ENCODE data around the gene SLC4A8.

SLC4A8 gene

GRCh38 chr12:51395283-51396230 is 29.1 kb upstream of the SLC4A8 start:
- DNase-seq = no peak

- DNase-seq = no peak
These were observed 27.0 kb upstream of the SLC4A8 start for GRCh38 chr12:51397670-51398069.

- no peak for DNase-seq
These were observed 24.7 kb upstream of the SLC4A8 start for GRCh38 chr12:51399891-51400290.

GRCh38 chr12:51401020-51401419 is 23.6 kb upstream of the SLC4A8 start:
- no peak for DNase-seq

- DNase-seq = no peak
These were observed 23.1 kb upstream of the SLC4A8 start for GRCh38 chr12:51401486-51401885.

GRCh38 chr12:51401900-51402299 is 22.7 kb upstream of the SLC4A8 start:
- DNase-seq = no peak

- DNase-seq = no peak
These were observed 21.5 kb upstream of the SLC4A8 start for GRCh38 chr12:51403159-51403558.

GRCh38 chr12:51403681-51404136 is 20.9 kb upstream of the SLC4A8 start:
- DNase-seq = no peak

- DNase-seq = no peak
These were observed 20.0 kb upstream of the SLC4A8 start for GRCh38 chr12:51404627-51405026.

- DNase-seq = no peak
These were observed 18.8 kb upstream of the SLC4A8 start for GRCh38 chr12:51405801-51406207.

- no peak for DNase-seq
These were observed 18.3 kb upstream of the SLC4A8 start for GRCh38 chr12:51406290-51406689.

- no peak for DNase-seq
These were observed 17.8 kb upstream of the SLC4A8 start for GRCh38 chr12:51406859-51407258.

GRCh38 chr12:51407604-51408003 is 17.0 kb upstream of the SLC4A8 start:
- no peak for DNase-seq

- DNase-seq = no peak
These were observed 14.8 kb upstream of the SLC4A8 start for GRCh38 chr12:51409846-51410245.

GRCh38 chr12:51413149-51413548 is 11.5 kb upstream of the SLC4A8 start:
- no peak for DNase-seq

GRCh38 chr12:51413791-51414190 is 10.8 kb upstream of the SLC4A8 start:
- DNase-seq = no peak

- no peak for DNase-seq
These were observed 8.7 kb upstream of the SLC4A8 start for GRCh38 chr12:51415931-51416330.

- no peak for DNase-seq
These were observed 6.8 kb upstream of the SLC4A8 start for GRCh38 chr12:51417826-51418225.

GRCh38 chr12:51419425-51420193 is 5.0 kb upstream of the SLC4A8 start:
- peak; percentile 62 for DNase-seq

- DNase-seq = peak; percentile 32
These were observed 3.3 kb upstream of the SLC4A8 start for GRCh38 chr12:51421266-51421884.

GRCh38 chr12:51424094-51424661 is 453 bp upstream of the SLC4A8 start:
- DNase-seq = no peak

- no peak for DNase-seq
These were observed 3.6 kb downstream of the SLC4A8 start for GRCh38 chr12:51428256-51428655.

- no peak for DNase-seq
These were observed 5.1 kb downstream of the SLC4A8 start for GRCh38 chr12:51429700-51430099.

Data from NCI-H2081 treated with DMSO at 0.1 percent for 48 hours (cell line).